ENCODE results near the gene SMPX. TPM values are rescaled to one million over a fixed set of nuclear protein-coding genes. Genes with fewer than 3 reads are reported as not detected.

Gene SMPX
- polyA plus RNA-seq, 1 of the 3 experiments (the other 2 are of a cell fraction) = not detected

GRCh38 chrX:21749924-21750323 is 8.0 kb downstream of the SMPX start:
- 21% methylated on average over 1 of the region's 1 CpG for WGBS (ENCODE audit: low lambda C conversion rate)
- Histone ChIP-seq H3K9ac (no peak overlapping the region), H3K4me2 (no peak overlapping the region), H3F3A (replicated peaks; ENCODE audit: insufficient read depth) (no peaks in the 10 kb centered on the region), H4K20me1 (ENCODE audit: insufficient read depth) (no peaks in the 10 kb centered on the region), H3K36me3 (replicated peaks in 1 of 2; ENCODE audit: control insufficient read depth in 1 of 2, insufficient read depth in 2 of 2, low read length in 1 of 2) (no peaks in the 10 kb centered on the region), H2AFZ (ENCODE audit: low read depth) (no peak overlapping the region), H3K4me1 (ENCODE audit: control insufficient read depth in 1 of 2, insufficient read depth in 2 of 2, low read depth in 1 of 2, low read length in 1 of 2) (no peaks in the 10 kb centered on the region), H3K27me3 (ENCODE audit: insufficient read depth) (peaks cover 5% of the 10 kb centered on the region; the same call in 1 of the 2 replicates), H3K9me3 (no peaks in the 10 kb centered on the region), H3K27ac (ENCODE audit: low read depth in 2 of 2, low read length in 1 of 2) (no peak overlapping the region), H3K9me2 (no peaks in the 10 kb centered on the region), H3K4me3 (ENCODE audit: low read depth in 2 of 2, low read length in 1 of 2) (no peak overlapping the region), H3K79me2 (ENCODE audit: insufficient read depth) (no peaks in the 10 kb centered on the region)
- CTCF ChIA-PET = interaction anchor here (1.6 kb wide), 1 partner anchor 24 kb away, joined by 4 read pairs; no protein-coding TSS in a partner anchor
- TF ChIP-seq MAX (IDR thresholded peaks at IDR 0.05; ENCODE audit: low read depth) = no peak
- no peak for TF ChIP-seq FOSL2 (IDR thresholded peaks at IDR 0.05; ENCODE audit: borderline replicate concordance, low read depth)
- TF ChIP-seq IRF3 (IDR thresholded peaks at IDR 0.05; ENCODE audit: low read depth, low read length) = no peak
- no peak for TF ChIP-seq EP300 (IDR thresholded peaks at IDR 0.05; ENCODE audit: borderline replicate concordance in 1 of 2, low read depth in 1 of 2, low read length in 1 of 2)
- no peak for TF ChIP-seq GATA2 (CRISPR knock-in tag; IDR thresholded peaks at IDR 0.05)
- no peak for TF ChIP-seq FOXJ3 (CRISPR knock-in tag; IDR thresholded peaks at IDR 0.05)
- DNase-seq = no peak
- POLR2A ChIA-PET = no interaction called here

- no peaks in the 10 kb centered on the region for H3K9me2 ChIP-seq
- H3K9me3 ChIP-seq = no peaks in the 10 kb centered on the region
- no peak overlapping the region for H3K9ac ChIP-seq
- no peak overlapping the region for H2AFZ ChIP-seq (ENCODE audit: low read depth)
- H3K36me3 ChIP-seq (replicated peaks in 1 of 2; ENCODE audit: control insufficient read depth in 1 of 2, insufficient read depth in 2 of 2, low read length in 1 of 2) = no peaks in the 10 kb centered on the region
- DNase-seq = no peak
- TF ChIP-seq RAD21 (IDR thresholded peaks at IDR 0.05; ENCODE audit: low read length) (no peak), JUND (IDR thresholded peaks at IDR 0.05) (no peak), CTCF (IDR thresholded peaks at IDR 0.05) (no peak), SIN3A (IDR thresholded peaks at IDR 0.05; ENCODE audit: borderline replicate concordance, low read depth, low read length) (no peak), YY1 (IDR thresholded peaks at IDR 0.05; ENCODE audit: low read depth) (no peak), MEF2A (IDR thresholded peaks at IDR 0.05; ENCODE audit: borderline replicate concordance, low read depth) (no peak), RXRA (IDR thresholded peaks at IDR 0.05; ENCODE audit: borderline replicate concordance, low read depth) (no peak)
- WGBS (ENCODE audit: low lambda C conversion rate) = 32% methylated on average over 5 of the region's 5 CpGs
- H3K79me2 ChIP-seq (ENCODE audit: insufficient read depth) = no peaks in the 10 kb centered on the region
- H4K20me1 ChIP-seq (ENCODE audit: insufficient read depth) = no peaks in the 10 kb centered on the region
- no peaks in the 10 kb centered on the region for H3F3A ChIP-seq (replicated peaks; ENCODE audit: insufficient read depth)
- ChIA-PET POLR2A (no interaction called here), CTCF (interaction anchor here (0.6 to 1.3 kb wide), 4 partner anchors 18 to 1217 kb away, joined by 3 read pairs; no protein-coding TSS in a partner anchor)
- peaks cover 5% of the 10 kb centered on the region; the same call in 1 of the 2 replicates for H3K27me3 ChIP-seq (ENCODE audit: insufficient read depth)
- no peak overlapping the region for H3K4me2 ChIP-seq
- H3K4me3 ChIP-seq (ENCODE audit: low read depth in 2 of 2, low read length in 1 of 2) = no peak overlapping the region
- H3K27ac ChIP-seq (ENCODE audit: low read depth in 2 of 2, low read length in 1 of 2) = no peak overlapping the region
- no peaks in the 10 kb centered on the region for H3K4me1 ChIP-seq (ENCODE audit: control insufficient read depth in 1 of 2, insufficient read depth in 2 of 2, low read depth in 1 of 2, low read length in 1 of 2)
These were observed 9.7 kb downstream of the SMPX start for GRCh38 chrX:21748235-21748634.
